ENCODE data around the gene IQCB1.

DNA sequence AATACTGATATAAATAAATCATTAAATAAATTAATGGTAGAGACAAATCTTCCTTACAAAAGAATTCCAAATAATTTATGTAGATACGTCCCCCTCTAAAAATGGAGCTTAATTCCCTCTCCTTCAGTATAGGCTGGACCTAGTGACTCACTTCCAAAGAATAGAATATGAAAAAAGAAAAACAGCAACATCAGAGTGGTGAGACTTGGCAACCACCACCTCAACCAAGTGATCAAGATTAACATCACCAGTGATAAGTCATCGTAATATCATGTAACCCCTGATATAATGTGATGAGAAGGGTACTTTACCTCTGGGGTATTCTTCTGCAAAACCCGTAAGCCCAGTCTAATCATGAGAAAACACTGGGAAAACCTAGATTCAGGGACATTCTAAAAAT is 98.7 kb downstream of the IQCB1 start:
- TF ChIP-seq EZH2 (IDR thresholded peaks at IDR 0.05; ENCODE audit: borderline replicate concordance, low read depth, low read length, poor library complexity, severe bottlenecking), result no peak
- no peak for TF ChIP-seq CTCF (conservative IDR thresholded peaks at IDR 0.05; ENCODE audit: low read depth, low read length)

Measured in A673 (cell line).